ENCODE measurements around the gene RNF150.

- TF ChIP-seq ATF3 (IDR thresholded peaks at IDR 0.05; ENCODE audit: insufficient read depth, low read depth, low read length) (no peak), CTCF (IDR thresholded peaks at IDR 0.05; ENCODE audit: control extremely low read depth in 1 of 3, insufficient read depth in 1 of 3, low read depth in 1 of 3, low read length in 3 of 3) (no peak), POLR2AphosphoS5 (IDR thresholded peaks at IDR 0.05; ENCODE audit: low read depth, low read length) (no peak), SP1 (IDR thresholded peaks at IDR 0.05; ENCODE audit: low read depth, low read length) (no peak), USF2 (IDR thresholded peaks at IDR 0.05; ENCODE audit: low read length) (no peak), GTF2F1 (IDR thresholded peaks at IDR 0.05; ENCODE audit: borderline replicate concordance, low read depth, low read length) (no peak)
Measured at GRCh38 chr4:141179474-141180373, 46.5 kb upstream of the RNF150 start.

All from H1 (cell line).